Neural cell (in vitro differentiated cells): ENCODE data around the gene ZC4H2. TPM values are rescaled to one million over a fixed set of nuclear protein-coding genes. Genes with fewer than 3 reads are reported as not detected.
A peak's percentile ranks its signal among the peaks of the same experiment; 100 is the strongest.

Experiments used
- H2AFZ ChIP-seq: fragments of 200-600, 300-800 bp; sonication (generic), shearing (Covaris generic); 2 replicates; pipeline ENCODE4 v1.6.0; 2014; ENCODE audit warnings: low read depth, mild to moderate bottlenecking, antibody characterized with exemption, low read length, moderate library complexity
- H3F3A ChIP-seq: fragments of 200-600 bp; shearing (Covaris generic); 2 replicates; pipeline ENCODE4 v1.6.1; 2016; ENCODE audit warnings: mild to moderate bottlenecking, moderate library complexity, mixed read lengths, antibody characterized with exemption, low read length; ENCODE audit not compliant: insufficient read depth, poor library complexity, severe bottlenecking
- H3K27ac ChIP-seq: fragments of 200-600, 300-800 bp; sonication (generic), shearing (Covaris generic); 2 replicates; pipeline ENCODE4 v1.5.1; 2014; ENCODE audit warnings: mild to moderate bottlenecking, low read length, moderate library complexity
- H3K27me3 ChIP-seq: fragments of 300-800, 200-600 bp; sonication (generic), shearing (Covaris generic); 2 replicates; pipeline ENCODE4 v1.6.0; 2014; ENCODE audit warnings: mild to moderate bottlenecking, low read depth, low read length, moderate library complexity; ENCODE audit not compliant: insufficient read depth
- H3K36me3 ChIP-seq: fragments of 300-800, 200-600 bp; sonication (generic), shearing (Covaris generic); 2 replicates; pipeline ENCODE4 v1.5.1; 2014; ENCODE audit warnings: mild to moderate bottlenecking, antibody characterized with exemption, low read length, moderate library complexity; ENCODE audit not compliant: insufficient read depth
- H3K4me2 ChIP-seq: fragments of 300-800, 200-600 bp; sonication (generic), shearing (Covaris generic); 2 replicates; pipeline ENCODE4 v1.6.0; 2014; ENCODE audit warnings: mild to moderate bottlenecking, low read length
- H3K4me3 ChIP-seq: fragments of 300-800, 200-600 bp; sonication (generic), shearing (Covaris generic); 2 replicates; pipeline ENCODE4 v1.5.1; 2014; ENCODE audit warnings: mild to moderate bottlenecking, low read length, moderate library complexity
- H3K79me2 ChIP-seq: fragments of 200-600 bp; shearing (Covaris generic); replicated peaks from 2 replicates; pipeline ENCODE4 v1.6.0; 2014; ENCODE audit warnings: mild to moderate bottlenecking, low read length, moderate library complexity; ENCODE audit not compliant: insufficient read depth
- H3K9ac ChIP-seq: fragments of 300-800, 200-600 bp; sonication (generic), shearing (Covaris generic); 2 replicates; pipeline ENCODE4 v1.6.1; 2016; ENCODE audit warnings: mild to moderate bottlenecking, low read length, mixed read lengths
- H3K9me2 ChIP-seq: fragments of 200-600 bp; shearing (Covaris generic); 2 replicates; pipeline ENCODE4 v1.6.1; 2016; ENCODE audit warnings: mild to moderate bottlenecking, low read length, mixed read lengths; ENCODE audit not compliant: insufficient read depth
- H3K9me3 ChIP-seq: fragments of 200-600, 300-800 bp; sonication (generic), shearing (Covaris generic); 2 replicates; pipeline ENCODE4 v1.6.1; 2016; ENCODE audit warnings: mild to moderate bottlenecking, mixed run types, low read length, moderate library complexity, mixed read lengths
- H4K20me1 ChIP-seq: fragments of 200-600 bp; shearing (Covaris generic); 2 replicates; pipeline ENCODE4 v1.6.1; 2016; ENCODE audit warnings: mild to moderate bottlenecking, mixed run types; ENCODE audit not compliant: insufficient read depth
- CTCF ChIP-seq: fragments of 450-650 bp; IDR thresholded peaks from 2 replicates; pipeline ENCODE4 v1.5.1; 2014; ENCODE audit warnings: antibody characterized with exemption, mild to moderate bottlenecking, moderate library complexity; ENCODE audit not compliant: poor library complexity, severe bottlenecking
- EP300 ChIP-seq: fragments of 450-650 bp; conservative IDR thresholded peaks from 2 replicates; pipeline ENCODE4 v1.6.1; 2014; ENCODE audit warnings: antibody characterized with exemption, mild to moderate bottlenecking, moderate library complexity; ENCODE audit not compliant: poor library complexity, severe bottlenecking
- EZH2 ChIP-seq: fragments of 200-600, 300-800 bp; shearing (Covaris generic), sonication (generic); IDR thresholded peaks from 2 replicates; pipeline ENCODE4 v1.6.1; 2014; ENCODE audit warnings: antibody characterized with exemption, low read length, borderline replicate concordance, mild to moderate bottlenecking; ENCODE audit not compliant: insufficient read depth, poor library complexity, severe bottlenecking
- MXI1 ChIP-seq: fragments of 450-650 bp; conservative IDR thresholded peaks from 2 replicates; pipeline ENCODE4 v1.6.1; 2014; ENCODE audit warnings: antibody characterized with exemption, mild to moderate bottlenecking; ENCODE audit not compliant: poor library complexity, severe bottlenecking
- POLR2AphosphoS5 ChIP-seq: IDR thresholded peaks from 2 replicates; pipeline ENCODE4 v1.6.1; 2012
- RAD21 ChIP-seq: fragments of 450-650 bp; conservative IDR thresholded peaks from 2 replicates; pipeline ENCODE4 v1.6.1; 2014; ENCODE audit warnings: antibody characterized with exemption, mild to moderate bottlenecking, moderate library complexity
- SMC3 ChIP-seq: fragments of 450-650 bp; conservative IDR thresholded peaks from 2 replicates; pipeline ENCODE4 v1.6.1; 2014; ENCODE audit warnings: antibody characterized with exemption, mild to moderate bottlenecking, moderate library complexity; ENCODE audit not compliant: poor library complexity
- TAF1 ChIP-seq: IDR thresholded peaks from 2 replicates; pipeline ENCODE4 v1.6.1; 2012; ENCODE audit warnings: low read depth
- polyA plus RNA-seq: library from polyadenylated mRNA; depleted of rRNA; stranded (reverse); fragments of >200 nt; gene quantifications from 2 replicates; pipeline ENCODE4 v1.2.3, GENCODE V29; 2014
- TF ChIP-seq, protein P1 (sequence below): IDR thresholded peaks from 2 replicates; pipeline ENCODE4 v1.6.1; 2012; ENCODE audit warnings: borderline replicate concordance

The ZC4H2 gene
- polyA plus RNA-seq, 1 donor from 2014 or later: 81.4 TPM

DNA sequence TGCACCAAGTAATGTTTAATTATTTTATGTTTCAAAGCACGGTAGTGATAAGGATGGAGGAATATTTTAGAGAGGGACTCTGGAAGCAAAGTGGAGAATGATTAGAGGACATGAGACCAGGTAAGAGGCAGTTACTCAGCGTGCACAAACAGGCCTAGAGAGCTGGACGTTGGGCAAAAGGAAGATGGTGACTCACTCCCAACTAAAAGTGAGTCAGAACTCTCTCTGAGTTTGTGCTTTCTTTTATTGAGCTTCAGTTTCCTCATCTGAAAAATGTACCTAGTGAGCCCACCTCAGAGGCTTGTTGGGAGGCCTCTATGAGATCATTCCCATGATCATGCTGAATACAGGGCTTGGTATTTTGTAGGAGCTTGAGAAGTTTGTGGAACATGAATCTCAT is 1.6 kb upstream of the ZC4H2 start:
- no peak for TF ChIP-seq POLR2AphosphoS5
- no peak for TF ChIP-seq EP300
- no peak for TF ChIP-seq MXI1
- no peak for TF ChIP-seq SMC3
- no peak for TF ChIP-seq CTCF
- no peaks in the 10 kb centered on the region for H3F3A ChIP-seq
- H3K4me3 ChIP-seq: no peak overlapping the region
- no peaks in the 10 kb centered on the region for H3K36me3 ChIP-seq
- no peak overlapping the region for H3K4me2 ChIP-seq
- no peak overlapping the region for H2AFZ ChIP-seq
- peaks cover 22% of the 10 kb centered on the region for H3K79me2 ChIP-seq
- H3K9me2 ChIP-seq: no peaks in the 10 kb centered on the region
- no peaks in the 10 kb centered on the region for H3K27me3 ChIP-seq
- H3K9me3 ChIP-seq: no peaks in the 10 kb centered on the region
- no peak overlapping the region for H3K9ac ChIP-seq
- no peaks in the 10 kb centered on the region for H4K20me1 ChIP-seq
- no peak overlapping the region for H3K27ac ChIP-seq

DNA sequence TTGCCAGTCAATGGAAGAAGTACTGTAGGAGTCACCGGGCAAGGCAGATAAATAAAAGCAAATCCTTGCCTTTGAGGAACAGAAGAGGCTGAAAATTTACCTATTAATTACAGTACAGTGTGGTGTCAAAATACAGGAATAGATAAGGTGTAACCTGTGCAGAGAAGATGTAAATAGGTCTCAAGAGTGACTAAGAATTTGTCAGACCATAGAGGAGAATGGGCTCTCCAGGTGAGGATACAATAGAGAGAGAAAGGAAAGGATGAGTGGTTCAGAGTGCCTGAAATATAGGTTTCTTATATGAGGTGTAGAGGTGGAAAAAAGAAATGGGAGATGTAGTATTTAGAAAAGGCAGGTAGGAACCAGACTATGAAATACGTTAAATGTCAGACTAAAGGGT is 801 bp upstream of the ZC4H2 start:
- peaks cover 29% of the 10 kb centered on the region for H3K79me2 ChIP-seq
- H3F3A ChIP-seq: no peaks in the 10 kb centered on the region
- no peaks in the 10 kb centered on the region for H3K36me3 ChIP-seq
- H3K9ac ChIP-seq: no peak overlapping the region
- H3K4me2 ChIP-seq: no peak overlapping the region
- no peak overlapping the region for H3K27ac ChIP-seq
- TF ChIP-seq RAD21: no peak
- TF ChIP-seq CTCF: no peak
- TF ChIP-seq POLR2AphosphoS5: no peak
- TF ChIP-seq EZH2: no peak
- no peak for TF ChIP-seq MXI1
- no peak for TF ChIP-seq TAF1
- no peak for TF ChIP-seq SMC3
- TF ChIP-seq EP300: no peak
- TF ChIP-seq, protein P1, sequence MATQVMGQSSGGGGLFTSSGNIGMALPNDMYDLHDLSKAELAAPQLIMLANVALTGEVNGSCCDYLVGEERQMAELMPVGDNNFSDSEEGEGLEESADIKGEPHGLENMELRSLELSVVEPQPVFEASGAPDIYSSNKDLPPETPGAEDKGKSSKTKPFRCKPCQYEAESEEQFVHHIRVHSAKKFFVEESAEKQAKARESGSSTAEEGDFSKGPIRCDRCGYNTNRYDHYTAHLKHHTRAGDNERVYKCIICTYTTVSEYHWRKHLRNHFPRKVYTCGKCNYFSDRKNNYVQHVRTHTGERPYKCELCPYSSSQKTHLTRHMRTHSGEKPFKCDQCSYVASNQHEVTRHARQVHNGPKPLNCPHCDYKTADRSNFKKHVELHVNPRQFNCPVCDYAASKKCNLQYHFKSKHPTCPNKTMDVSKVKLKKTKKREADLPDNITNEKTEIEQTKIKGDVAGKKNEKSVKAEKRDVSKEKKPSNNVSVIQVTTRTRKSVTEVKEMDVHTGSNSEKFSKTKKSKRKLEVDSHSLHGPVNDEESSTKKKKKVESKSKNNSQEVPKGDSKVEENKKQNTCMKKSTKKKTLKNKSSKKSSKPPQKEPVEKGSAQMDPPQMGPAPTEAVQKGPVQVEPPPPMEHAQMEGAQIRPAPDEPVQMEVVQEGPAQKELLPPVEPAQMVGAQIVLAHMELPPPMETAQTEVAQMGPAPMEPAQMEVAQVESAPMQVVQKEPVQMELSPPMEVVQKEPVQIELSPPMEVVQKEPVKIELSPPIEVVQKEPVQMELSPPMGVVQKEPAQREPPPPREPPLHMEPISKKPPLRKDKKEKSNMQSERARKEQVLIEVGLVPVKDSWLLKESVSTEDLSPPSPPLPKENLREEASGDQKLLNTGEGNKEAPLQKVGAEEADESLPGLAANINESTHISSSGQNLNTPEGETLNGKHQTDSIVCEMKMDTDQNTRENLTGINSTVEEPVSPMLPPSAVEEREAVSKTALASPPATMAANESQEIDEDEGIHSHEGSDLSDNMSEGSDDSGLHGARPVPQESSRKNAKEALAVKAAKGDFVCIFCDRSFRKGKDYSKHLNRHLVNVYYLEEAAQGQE: no peak
- peak overlapping the region; percentile 78 for H3K4me3 ChIP-seq
- no peak overlapping the region for H2AFZ ChIP-seq
- H4K20me1 ChIP-seq: no peaks in the 10 kb centered on the region
- H3K9me3 ChIP-seq: no peaks in the 10 kb centered on the region
- no peaks in the 10 kb centered on the region for H3K9me2 ChIP-seq
- no peaks in the 10 kb centered on the region for H3K27me3 ChIP-seq
